NCI-H1048 (cell line): ENCODE results near the gene RASGEF1B.

Source experiments
- DNase-seq: peaks from one replicate; lab custom pipeline; 2025; lab: John Stamatoyannopoulos, UW

The RASGEF1B gene

DNA sequence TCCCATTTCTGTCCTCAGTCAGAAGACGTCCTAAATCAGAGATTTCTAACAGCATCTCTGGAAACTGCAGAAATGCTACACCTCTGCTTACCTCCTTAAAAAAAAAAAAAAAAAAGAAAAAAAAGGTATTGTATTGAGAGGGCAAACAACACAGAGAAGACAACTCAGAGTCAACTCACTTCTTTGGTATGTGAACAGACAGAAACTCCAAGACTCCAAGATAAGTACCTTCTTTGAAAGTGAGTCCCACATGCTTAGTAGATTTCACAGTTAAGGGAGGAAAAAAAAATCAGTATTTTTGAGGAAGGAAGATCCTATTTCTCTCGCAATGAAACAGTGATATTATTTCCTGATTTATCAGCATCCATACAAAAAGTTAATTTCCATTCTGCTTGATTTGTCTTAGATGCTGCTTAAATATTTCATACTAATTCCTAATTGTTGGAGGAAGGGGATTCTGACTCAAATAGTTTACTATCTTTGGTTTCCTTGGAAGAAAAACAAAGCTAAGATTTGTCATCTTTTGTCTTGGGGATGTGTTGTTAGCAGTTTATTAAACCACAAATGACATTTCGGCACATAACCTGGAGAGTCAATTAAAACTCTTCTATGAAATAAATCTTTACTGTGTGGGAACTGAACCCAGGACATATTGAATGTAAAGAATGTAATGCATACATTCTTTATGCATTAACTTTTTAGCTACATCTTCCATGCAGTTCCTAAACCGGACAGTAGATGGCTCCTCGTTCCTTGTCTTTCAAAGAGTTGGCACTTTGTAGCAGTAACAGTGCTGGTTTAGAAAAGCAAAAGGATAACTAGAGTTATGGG is 4.7 kb downstream of the RASGEF1B start:
- peak; percentile 32 for DNase-seq

GRCh38 chr4:81465406-81466340 is 6.0 kb downstream of the RASGEF1B start:
- no peak for DNase-seq

DNA sequence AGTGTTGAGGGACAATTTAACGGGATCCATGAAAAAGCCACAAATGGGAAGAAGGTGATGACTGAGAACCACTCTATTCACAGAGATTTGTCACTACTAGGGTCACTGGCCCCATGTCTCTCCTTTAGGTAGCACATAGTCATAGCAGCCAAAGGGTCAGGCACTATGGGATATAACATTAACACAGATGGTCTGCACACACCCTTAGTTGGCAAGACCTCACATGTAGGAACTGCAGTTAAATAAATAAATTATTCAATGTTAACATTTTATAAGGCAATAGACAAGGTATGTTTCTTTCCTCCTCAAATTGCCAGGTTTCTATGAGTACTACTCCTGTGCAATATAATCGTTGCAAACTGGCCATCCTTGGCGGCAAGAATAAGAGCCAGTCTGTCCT is 10.9 kb downstream of the RASGEF1B start:
- no peak for DNase-seq

DNA sequence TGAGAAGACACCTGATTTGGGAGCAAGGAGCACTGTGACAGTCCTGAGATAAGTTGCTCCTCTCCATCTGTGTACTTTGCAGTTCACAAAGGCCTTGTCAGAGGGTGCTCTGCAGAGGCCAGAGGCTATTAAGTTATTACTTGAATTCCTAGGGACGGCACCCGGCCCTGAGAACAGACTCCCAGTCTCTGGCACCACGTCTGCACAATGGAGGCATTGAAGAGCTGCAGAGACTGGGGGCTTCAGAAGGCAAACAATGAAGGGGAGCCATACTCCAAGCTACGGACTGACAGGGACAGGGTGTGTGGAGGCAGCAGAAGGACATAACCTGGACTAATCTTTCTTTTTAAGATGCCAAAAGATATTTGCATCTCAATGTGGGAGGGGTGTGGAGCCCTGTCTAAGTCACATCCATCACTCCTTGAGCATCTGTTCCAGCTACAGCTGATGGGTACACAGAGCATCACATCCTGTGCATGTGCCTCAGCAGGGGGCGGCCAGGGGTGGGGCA is 11.5 kb downstream of the RASGEF1B start:
- no peak for DNase-seq

DNA sequence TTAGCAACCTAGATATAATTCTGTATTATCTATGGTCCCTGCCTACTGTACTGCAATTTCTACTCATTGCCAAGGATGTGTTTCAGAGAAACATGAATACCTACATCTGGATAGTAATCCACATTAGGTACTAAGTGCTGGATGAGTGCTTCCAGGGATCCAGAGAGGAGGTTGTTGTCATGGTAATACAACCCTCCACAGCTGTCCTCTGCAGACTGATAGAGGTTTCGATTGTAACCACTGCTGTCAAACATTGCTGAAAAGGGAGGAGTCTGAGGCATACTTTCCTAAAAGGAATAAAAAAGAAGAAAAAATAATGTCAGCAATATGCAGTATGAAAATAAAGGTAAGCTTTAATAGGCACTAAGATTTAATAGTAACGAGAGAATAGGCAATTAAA is 12.5 kb downstream of the RASGEF1B start:
- DNase-seq: no peak

- DNase-seq: no peak
Observed at GRCh38 chr4:81457921-81458520, 13.7 kb downstream of the RASGEF1B start.

DNA sequence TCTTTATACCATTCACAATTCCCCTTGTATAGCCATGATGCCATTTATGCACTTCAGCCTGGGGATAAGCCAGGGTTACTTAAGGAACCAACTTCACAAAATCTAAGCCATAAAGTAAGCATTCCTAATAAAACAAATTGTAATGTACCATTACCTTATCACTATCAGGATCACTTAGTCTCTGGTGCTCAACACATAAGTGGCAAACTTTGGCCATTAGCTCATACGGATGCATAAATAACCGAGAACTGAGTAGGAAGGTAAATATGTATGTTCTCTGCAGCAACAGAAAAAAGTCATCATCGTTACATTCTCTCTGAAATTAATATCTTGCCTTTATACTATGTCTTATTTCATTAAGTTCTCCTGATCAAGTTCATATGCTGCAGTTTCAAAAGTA is 14.4 kb downstream of the RASGEF1B start:
- DNase-seq: no peak

DNA sequence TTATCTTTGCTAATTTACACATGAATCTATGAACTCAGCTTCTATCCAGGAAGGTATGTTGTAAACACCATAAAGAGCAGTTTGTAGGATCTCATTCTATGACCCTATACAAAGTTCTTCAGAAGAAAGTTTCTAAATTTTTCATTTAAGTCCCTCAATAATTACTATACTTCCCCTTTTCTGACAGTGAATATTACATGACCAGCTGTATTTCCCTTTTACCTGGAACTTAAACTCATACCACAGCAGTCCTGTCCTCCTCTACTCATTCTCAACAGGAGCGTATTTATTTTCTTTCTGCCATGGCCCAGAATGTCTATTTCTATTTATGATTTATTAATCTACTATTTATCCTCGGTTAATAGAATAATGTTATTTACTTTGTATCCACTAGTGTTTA is 15.8 kb downstream of the RASGEF1B start:
- DNase-seq: no peak

DNA sequence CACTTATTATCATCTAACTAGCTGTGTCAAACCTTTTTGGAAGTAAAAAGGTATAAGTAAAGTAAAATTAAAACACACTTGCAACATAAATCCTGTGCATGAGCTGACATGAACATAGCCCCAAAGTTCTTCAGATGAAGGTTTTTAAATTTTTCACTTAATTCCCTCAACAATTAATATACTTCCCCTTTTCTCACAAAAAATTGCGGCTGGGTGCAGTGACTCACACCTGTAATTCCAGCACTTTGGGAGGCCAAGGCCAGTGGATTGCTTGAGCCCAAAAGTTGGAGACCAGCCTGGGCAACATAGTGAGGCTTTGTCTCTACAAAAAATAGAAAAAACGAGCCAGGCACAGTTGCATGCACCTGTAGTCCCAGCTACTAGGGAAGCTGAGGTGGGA is 16.8 kb downstream of the RASGEF1B start:
- DNase-seq: no peak

DNA sequence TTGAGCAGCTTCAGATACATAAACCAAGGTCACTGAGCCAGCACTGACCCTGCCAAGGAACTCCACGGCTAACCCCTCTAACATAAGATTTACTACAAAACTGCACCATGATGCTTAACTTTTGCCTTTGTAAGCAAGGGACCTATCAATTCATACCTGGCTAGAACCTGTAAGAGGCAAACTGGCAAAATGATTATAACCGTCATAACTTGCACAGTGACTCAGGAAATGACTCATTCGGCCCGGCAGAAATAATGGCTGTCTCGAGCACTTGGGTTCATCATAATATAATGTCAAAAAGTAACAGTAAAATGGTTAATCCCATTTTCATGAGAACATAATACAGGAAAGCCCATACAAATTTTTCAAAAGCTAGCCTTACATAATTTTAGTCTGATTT is 17.2 kb downstream of the RASGEF1B start:
- no peak for DNase-seq

DNA sequence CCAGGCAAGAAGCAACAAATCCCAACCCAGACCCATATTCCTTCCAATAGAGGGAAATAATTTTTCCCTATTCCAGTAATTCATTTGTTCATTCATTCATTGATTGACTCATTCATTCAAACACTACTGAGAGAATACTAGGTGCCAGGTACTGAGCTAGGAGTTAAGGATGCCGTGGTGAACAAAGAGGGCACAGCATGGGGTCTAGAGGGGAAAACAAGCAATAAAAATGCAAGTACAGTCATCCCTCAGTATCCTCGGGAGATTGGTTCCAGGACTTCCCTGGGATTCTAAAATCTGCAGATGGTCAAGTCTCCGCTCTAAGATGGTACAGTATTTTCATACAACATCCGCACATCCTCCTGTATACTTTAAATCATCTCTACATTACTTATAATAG is 18.7 kb downstream of the RASGEF1B start:
- DNase-seq: no peak

GRCh38 chr4:81452452-81453006 is 19.2 kb downstream of the RASGEF1B start:
- no peak for DNase-seq

DNA sequence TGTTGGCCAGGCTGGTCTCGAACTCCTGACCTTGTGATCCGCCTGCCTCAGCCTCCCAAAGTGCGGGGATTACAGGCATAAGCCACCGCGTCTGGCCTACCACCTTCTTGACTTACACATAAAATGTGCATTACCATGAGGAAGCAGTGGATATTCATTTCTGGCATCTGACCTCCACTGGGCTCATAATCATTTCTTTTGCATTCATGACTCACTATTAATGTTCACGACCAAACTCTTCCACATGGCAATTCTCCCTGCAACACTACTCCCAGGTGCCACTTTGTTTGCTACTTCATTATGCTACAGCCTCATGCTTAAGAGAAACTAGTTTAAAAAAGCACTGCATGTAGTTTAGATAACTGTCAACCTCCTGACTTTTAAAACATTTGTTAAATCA is 22.7 kb downstream of the RASGEF1B start:
- DNase-seq: no peak

- no peak for DNase-seq
Observed at GRCh38 chr4:81447566-81448229, 24.0 kb downstream of the RASGEF1B start.

DNA sequence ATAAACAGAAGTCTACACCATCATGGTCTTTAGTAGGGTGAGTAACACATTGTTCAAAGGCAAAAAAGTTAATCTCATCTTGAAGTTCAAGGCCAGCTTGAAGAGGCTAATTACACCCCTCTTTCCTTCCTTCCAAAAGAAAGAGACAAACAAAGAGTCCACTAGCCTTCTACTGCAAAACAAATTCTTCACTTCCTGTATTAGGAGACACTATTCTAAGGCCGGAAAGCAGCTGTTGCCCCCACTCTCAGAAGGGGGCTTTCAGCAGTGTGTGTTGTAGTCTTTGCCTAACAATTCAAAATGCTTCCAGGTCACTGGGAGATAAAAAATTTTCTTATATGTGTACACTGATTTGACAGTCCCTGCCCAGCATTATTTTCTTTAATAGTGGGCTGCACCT is 25.1 kb downstream of the RASGEF1B start:
- no peak for DNase-seq

DNA sequence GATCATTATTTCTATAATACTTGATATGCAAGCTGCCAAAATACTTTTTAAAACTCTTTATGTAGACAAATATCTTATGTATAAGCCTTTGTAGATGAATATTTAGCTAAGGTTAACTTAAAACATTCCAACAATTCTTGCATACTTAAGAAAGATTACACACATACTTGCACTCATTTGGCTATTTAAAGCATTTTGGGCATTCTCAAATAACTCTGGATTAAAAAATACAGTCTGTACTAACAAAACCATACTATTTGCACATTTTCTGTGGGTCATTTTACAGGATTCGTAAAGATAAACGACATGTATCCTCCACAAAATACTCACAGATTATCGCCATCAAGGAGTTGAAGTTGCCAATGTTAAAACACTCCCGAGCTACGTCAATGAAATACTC is 26.5 kb downstream of the RASGEF1B start:
- no peak for DNase-seq

DNA sequence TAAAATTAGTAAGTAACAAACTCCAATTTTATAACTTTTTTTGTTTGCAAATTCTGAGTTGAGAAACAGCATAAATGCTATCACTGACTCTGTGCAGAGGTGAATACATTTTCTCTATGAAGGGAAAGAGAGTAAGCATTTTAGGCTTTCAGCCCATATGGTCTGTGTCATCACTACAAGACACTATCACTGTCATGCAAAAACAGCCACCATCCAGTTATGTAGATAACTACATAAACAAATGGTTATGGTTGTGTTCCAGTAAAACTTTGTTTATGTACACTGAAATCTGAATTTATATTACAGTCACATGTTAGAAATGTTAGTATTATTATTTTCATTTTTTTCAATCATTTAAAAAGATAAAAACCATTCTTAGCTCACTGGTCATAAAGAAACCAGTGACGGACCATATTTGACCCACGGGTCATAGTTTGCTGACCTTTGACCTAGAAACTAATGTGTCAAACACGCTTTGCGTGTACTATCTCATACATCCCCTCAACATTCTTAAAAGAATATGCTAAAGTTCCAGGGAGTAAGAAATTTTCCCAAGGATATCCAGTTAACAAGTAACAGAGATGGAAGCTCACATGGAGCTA is 29.1 kb downstream of the RASGEF1B start:
- DNase-seq: no peak

GRCh38 chr4:81440949-81441348 is 30.8 kb downstream of the RASGEF1B start:
- DNase-seq: no peak

- DNase-seq: no peak
Observed at GRCh38 chr4:81436941-81437574, 34.6 kb downstream of the RASGEF1B start.

DNA sequence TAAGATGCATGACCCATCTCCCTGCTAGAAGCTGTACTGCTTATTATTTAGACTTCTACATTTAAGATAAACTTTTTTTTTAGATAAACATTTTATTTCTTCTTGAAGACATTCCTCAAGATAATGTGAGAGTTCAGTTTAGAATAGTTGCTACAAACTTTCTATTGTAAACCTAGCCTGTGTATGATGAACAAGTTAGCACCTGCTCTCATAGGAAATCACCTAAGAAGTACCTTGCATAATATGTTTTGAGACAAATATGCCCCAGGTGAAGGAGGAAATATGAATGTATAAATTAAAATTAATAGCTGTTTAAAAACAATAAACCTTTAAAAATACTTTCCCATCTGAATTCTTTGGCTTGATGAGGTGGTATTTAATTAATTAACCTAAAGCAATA is 35.6 kb downstream of the RASGEF1B start:
- no peak for DNase-seq

GRCh38 chr4:81432825-81433224 is 38.9 kb downstream of the RASGEF1B start:
- no peak for DNase-seq
